HCT116 (cell line): ENCODE results near the gene APBB2. TPM values are rescaled to one million over a fixed set of nuclear protein-coding genes. Genes with fewer than 3 reads are reported as not detected.

Experiments used
- ATAC-seq: fragments of 200-7000 bp; cut with Tn5 transposase; 2 replicates; pipeline ENCODE4 v1.9.1; 2020; ENCODE audit warnings: mild to moderate bottlenecking, moderate library complexity
- BruUV-seq: library from RNA; stranded (reverse); fragments of 400-500 nt; replicated peaks from 2 replicates; lab custom pipeline; 2021; lab: Mats Ljungman, UMichigan
- CTCF ChIA-PET: fragments of 300-600 bp; sonication (Branson Sonifier 250); formaldehyde crosslinking; loops from one replicate; lab custom pipeline; 2021; ENCODE audit warnings: antibody characterized with exemption; lab: Charles Lee
- POLR2A ChIA-PET: fragments of 300-600, 350-600 bp; sonication (Branson Sonifier 250); formaldehyde crosslinking; loops from one replicate; lab custom pipeline; 2021; ENCODE audit warnings: antibody characterized with exemption; lab: Charles Lee
- RAD21 ChIA-PET, 2 experiments: fragments of 300-600 bp; sonication (Branson Sonifier 250); formaldehyde crosslinking; loops; one replicate each; lab custom pipeline; 2023; ENCODE audit warnings: low total read pairs in 2 of 2; ENCODE audit not compliant: uncharacterized antibody in 2 of 2, unreplicated experiment in 2 of 2, low non-redundant PET in 1 of 2; lab: Charles Lee
- DNase-seq: peaks from one replicate; pipeline ENCODE4 v3.0.0-alpha.2; 2010; ENCODE audit warnings: low read depth, low spot score
- H2AFZ ChIP-seq: fragments of 200-600 bp; shearing (Covaris generic), sonication (generic); 2 replicates; pipeline ENCODE4 v1.6.1; 2017; ENCODE audit warnings: low read depth, mixed run types, mixed read lengths, antibody characterized with exemption, low read length; ENCODE audit not compliant: poor library complexity, severe bottlenecking
- H3K27ac ChIP-seq: 2 replicates; pipeline ENCODE4 v1.5.1; 2012; ENCODE audit warnings: low read depth, low read length
- H3K27me3 ChIP-seq: fragments of 200-600 bp; sonication (generic); 2 replicates; pipeline ENCODE4 v1.6.1; 2016; ENCODE audit warnings: mixed run types, low read length, mixed read lengths; ENCODE audit not compliant: insufficient read depth
- H3K36me3 ChIP-seq, 2 experiments: fragments of 200-500 bp in 1 of 2; fragments of 200-600 bp in 1 of 2; sonication (Bioruptor generic) in 1 of 2; sonication (generic) in 1 of 2; 2 replicates each; pipeline versions ENCODE4 v1.5.1 to v1.6.1; 2014 to 2016; ENCODE audit warnings: low read length in 2 of 2, inconsistent platforms in 1 of 2, mixed read lengths in 1 of 2, mixed run types in 1 of 2; ENCODE audit not compliant: insufficient read depth in 2 of 2, control insufficient read depth in 1 of 2
- H3K4me1 ChIP-seq, 2 experiments: fragments of 200-600 bp in 1 of 2; sonication (generic) in 1 of 2; 2 replicates each; pipeline versions ENCODE4 v1.5.1 to v1.6.1; 2012 to 2017; ENCODE audit warnings: low read length in 2 of 2, inconsistent platforms in 1 of 2, mild to moderate bottlenecking in 1 of 2, mixed read lengths in 1 of 2, mixed run types in 1 of 2, moderate library complexity in 1 of 2; ENCODE audit not compliant: insufficient read depth in 2 of 2, control insufficient read depth in 1 of 2
- H3K4me2 ChIP-seq: fragments of 200-600 bp; sonication (generic); 2 replicates; pipeline ENCODE4 v1.6.1; 2017; ENCODE audit warnings: mixed run types, low read length, mixed read lengths
- H3K4me3 ChIP-seq, 2 experiments: fragments of 200-600 bp in 1 of 2; sonication (generic) in 1 of 2; replicated peaks in 1 of 2; 2 replicates each; pipeline ENCODE4 v1.5.1; 2011 to 2016; ENCODE audit warnings: low read length in 2 of 2, control low read depth in 1 of 2, low read depth in 1 of 2, mild to moderate bottlenecking in 1 of 2, mixed read lengths in 1 of 2, mixed run types in 1 of 2
- H3K79me2 ChIP-seq: fragments of 200-600 bp; sonication (generic); 2 replicates; pipeline ENCODE4 v1.6.1; 2017; ENCODE audit warnings: mild to moderate bottlenecking, mixed run types, low read length, moderate library complexity, mixed read lengths; ENCODE audit not compliant: insufficient read depth
- H3K9ac ChIP-seq: fragments of 200-600 bp; sonication (generic); 2 replicates; pipeline ENCODE4 v1.6.1; 2016; ENCODE audit warnings: low read length, mixed read lengths
- H3K9me2 ChIP-seq: fragments of 200-600 bp; sonication (generic), shearing (Covaris generic); 2 replicates; pipeline ENCODE4 v1.6.1; 2017; ENCODE audit warnings: mixed run types, mild to moderate bottlenecking, moderate library complexity; ENCODE audit not compliant: insufficient read depth
- H3K9me3 ChIP-seq, 2 experiments: fragments of 200-500 bp in 1 of 2; fragments of 200-600 bp in 1 of 2; sonication (Bioruptor generic) in 1 of 2; sonication (generic) in 1 of 2; 2 replicates each; pipeline ENCODE4 v1.6.1; 2014 to 2017; ENCODE audit warnings: low read length in 2 of 2, mixed read lengths in 2 of 2, inconsistent platforms in 1 of 2, low read depth in 1 of 2, mild to moderate bottlenecking in 1 of 2, mixed run types in 1 of 2, moderate library complexity in 1 of 2; ENCODE audit not compliant: control insufficient read depth in 1 of 2, insufficient read depth in 1 of 2
- H4K20me1 ChIP-seq: fragments of 200-600 bp; sonication (generic), shearing (Covaris generic); 2 replicates; pipeline ENCODE4 v1.6.1; 2017; ENCODE audit warnings: mixed run types, mild to moderate bottlenecking, moderate library complexity; ENCODE audit not compliant: insufficient read depth
- ATF3 ChIP-seq: IDR thresholded peaks from 2 replicates; pipeline ENCODE4 v1.6.1; 2012
- CBX3 ChIP-seq: IDR thresholded peaks from 2 replicates; pipeline ENCODE4 v1.6.1; 2012; ENCODE audit warnings: low read depth
- CEBPB ChIP-seq: IDR thresholded peaks from 2 replicates; pipeline ENCODE4 v1.6.1; 2012; ENCODE audit warnings: low read depth
- ELF1 ChIP-seq: IDR thresholded peaks from 2 replicates; pipeline ENCODE4 v1.6.1; 2012; ENCODE audit warnings: low read depth, borderline replicate concordance
- EZH2 ChIP-seq: fragments of 200-600 bp; sonication (generic); IDR thresholded peaks from 2 replicates; pipeline ENCODE4 v1.6.1; 2017; ENCODE audit warnings: antibody characterized with exemption, mixed run types
- EZH2phosphoT487 ChIP-seq: fragments of 200-600 bp; IDR thresholded peaks from 2 replicates; pipeline ENCODE4 v1.6.1; 2018; ENCODE audit warnings: antibody characterized with exemption, borderline replicate concordance
- FOSL1 ChIP-seq: IDR thresholded peaks from 2 replicates; pipeline ENCODE4 v1.6.1; 2012; ENCODE audit warnings: low read depth
- JUND ChIP-seq: IDR thresholded peaks from 2 replicates; pipeline ENCODE4 v1.6.1; 2012
- POLR2A ChIP-seq: IDR thresholded peaks from 2 replicates; pipeline ENCODE4 v1.7.0; 2011; ENCODE audit warnings: borderline replicate concordance; ENCODE audit not compliant: insufficient read depth, insufficient read length; ENCODE audit errors: extremely low read depth
- SP1 ChIP-seq: IDR thresholded peaks from 2 replicates; pipeline ENCODE4 v1.6.1; 2012; ENCODE audit warnings: low read depth
- SRF ChIP-seq: IDR thresholded peaks from 2 replicates; pipeline ENCODE4 v1.6.1; 2012; ENCODE audit warnings: low read depth
- YY1 ChIP-seq: IDR thresholded peaks from 2 replicates; pipeline ENCODE4 v1.6.1; 2011; ENCODE audit warnings: low read length, low read depth, moderate library complexity, mild to moderate bottlenecking; ENCODE audit not compliant: insufficient replicate concordance; ENCODE audit errors: extremely low read depth
- ZFX ChIP-seq: fragments of 450-650 bp; IDR thresholded peaks from 2 replicates; pipeline ENCODE4 v1.6.1; 2017
- ZNF274 ChIP-seq: fragments of 200-500 bp; sonication (Bioruptor generic); IDR thresholded peaks from 2 replicates; pipeline ENCODE4 v1.6.1; 2014; ENCODE audit warnings: mild to moderate bottlenecking, low read depth, low read length, inconsistent platforms
- intact Hi-C: fragments of 100-400 bp; cut with micrococcal nuclease; formaldehyde crosslinking; loops from 2 replicates; pipeline ENCODE4 v1.10.0; 2022
- total RNA-seq: library from RNA; stranded (reverse); gene quantifications from one replicate; pipeline ENCODE4 v1.2.1, GENCODE V29; 2021; ENCODE audit not compliant: unreplicated experiment
- TF ChIP-seq, protein P1 (sequence below), 3 experiments: fragments of 200-600 bp in 1 of 3; sonication (generic) in 1 of 3; IDR thresholded peaks in 2 of 3; conservative IDR thresholded peaks in 1 of 3; 2 replicates each; pipeline ENCODE4 v1.5.1; 2012 to 2017; ENCODE audit warnings: low read depth in 2 of 3, low read length in 2 of 3, antibody characterized with exemption in 1 of 3, borderline replicate concordance in 1 of 3, control low read depth in 1 of 3, mild to moderate bottlenecking in 1 of 3, mixed read lengths in 1 of 3, mixed run types in 1 of 3, moderate library complexity in 1 of 3; ENCODE audit not compliant: insufficient read depth in 1 of 3

Gene APBB2
- total RNA-seq, 1 experiment from 2014 or later: 72.5 TPM

DNA sequence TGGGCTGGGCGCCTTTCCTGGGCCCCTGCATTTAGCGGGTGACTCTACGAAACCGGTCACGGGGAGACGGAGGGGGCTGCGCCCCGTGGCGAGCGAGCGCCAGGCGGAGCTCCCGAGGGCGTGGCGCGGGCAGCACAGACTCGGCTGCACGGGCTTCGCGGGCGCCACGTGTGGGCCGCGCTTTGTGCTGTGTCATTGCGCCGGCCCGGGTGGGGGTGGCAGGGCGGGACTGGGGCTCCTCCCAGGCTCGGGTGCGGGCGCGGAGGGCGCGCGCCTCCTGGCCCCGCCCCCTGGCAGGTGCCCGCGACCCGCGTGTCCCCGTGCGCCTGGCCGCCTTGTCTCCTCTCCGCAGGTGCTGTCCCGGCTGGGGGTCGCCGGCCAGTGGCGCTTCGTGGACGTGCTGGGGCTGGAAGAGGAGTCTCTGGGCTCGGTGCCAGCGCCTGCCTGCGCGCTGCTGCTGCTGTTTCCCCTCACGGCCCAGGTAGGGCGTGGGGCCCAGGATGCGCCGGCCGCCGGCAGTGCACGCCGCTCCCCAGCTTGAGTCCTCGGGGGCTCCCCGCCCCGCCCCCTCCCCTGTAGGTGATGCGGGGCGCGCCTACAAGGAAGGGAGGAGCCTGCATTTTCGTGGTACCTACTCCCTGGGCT lies 43.0 kb upstream of the APBB2 start:
- Histone ChIP-seq H3K9me3 (no peaks in the 10 kb centered on the region), H3K4me1 (peaks cover 0 to 8% of the 10 kb centered on the region in 2 experiments; a peak in 2 of 4 replicates), H3K9ac (no peak overlapping the region), H3K4me3 (no peak overlapping the region), H3K27ac (no peak overlapping the region), H3K4me2 (no peak overlapping the region), H3K36me3 (no peaks in the 10 kb centered on the region), H3K79me2 (no peaks in the 10 kb centered on the region), H2AFZ (no peak overlapping the region), H3K9me2 (no peaks in the 10 kb centered on the region)
- BruUV-seq: no TSS peak
- POLR2A ChIA-PET: no interaction called here
- CTCF ChIA-PET: interaction anchor here (2.0 to 3.1 kb wide), 2 partner anchors 329 to 405 kb away, joined by 5 to 24 read pairs; no protein-coding TSS in a partner anchor
- ATAC-seq (no peak), DNase-seq (no peak)
- intact Hi-C loops: no loop called here
- RAD21 ChIA-PET: no interaction called here
- TF ChIP-seq JUND (no peak), ZFX (no peak), POLR2A (no peak), CEBPB (no peak), FOSL1 (no peak), CBX3 (no peak), ATF3 (no peak), SRF (no peak), ELF1 (no peak), SP1 (no peak), YY1 (no peak), EZH2 (no peak), EZH2phosphoT487 (no peak), ZNF274 (no peak)
- TF ChIP-seq, protein P1, sequence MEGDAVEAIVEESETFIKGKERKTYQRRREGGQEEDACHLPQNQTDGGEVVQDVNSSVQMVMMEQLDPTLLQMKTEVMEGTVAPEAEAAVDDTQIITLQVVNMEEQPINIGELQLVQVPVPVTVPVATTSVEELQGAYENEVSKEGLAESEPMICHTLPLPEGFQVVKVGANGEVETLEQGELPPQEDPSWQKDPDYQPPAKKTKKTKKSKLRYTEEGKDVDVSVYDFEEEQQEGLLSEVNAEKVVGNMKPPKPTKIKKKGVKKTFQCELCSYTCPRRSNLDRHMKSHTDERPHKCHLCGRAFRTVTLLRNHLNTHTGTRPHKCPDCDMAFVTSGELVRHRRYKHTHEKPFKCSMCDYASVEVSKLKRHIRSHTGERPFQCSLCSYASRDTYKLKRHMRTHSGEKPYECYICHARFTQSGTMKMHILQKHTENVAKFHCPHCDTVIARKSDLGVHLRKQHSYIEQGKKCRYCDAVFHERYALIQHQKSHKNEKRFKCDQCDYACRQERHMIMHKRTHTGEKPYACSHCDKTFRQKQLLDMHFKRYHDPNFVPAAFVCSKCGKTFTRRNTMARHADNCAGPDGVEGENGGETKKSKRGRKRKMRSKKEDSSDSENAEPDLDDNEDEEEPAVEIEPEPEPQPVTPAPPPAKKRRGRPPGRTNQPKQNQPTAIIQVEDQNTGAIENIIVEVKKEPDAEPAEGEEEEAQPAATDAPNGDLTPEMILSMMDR (IDR thresholded peaks at IDR 0.05 in 2 of 3, conservative IDR thresholded peaks at IDR 0.05 in 1 of 3; ENCODE audit: borderline replicate concordance in 1 of 3, insufficient read depth in 1 of 3, low read depth in 2 of 3, low read length in 2 of 3): no peak
- TF ChIP-seq, all 23 proteins: peak for 0
- H4K20me1 ChIP-seq: no peaks in the 10 kb centered on the region
- no peaks in the 10 kb centered on the region for H3K27me3 ChIP-seq
